GM19239 (cell line): ENCODE results near the gene MARCHF6.

Experiments used
- DNase-seq: peaks from one replicate; pipeline ENCODE4 v3.0.0; 2011; ENCODE audit warnings: low spot score; ENCODE audit not compliant: insufficient read length
- FAIRE-seq: peaks from 2 replicates; lab custom pipeline; 2011; peaks lifted over from hg19 to GRCh38; lab: Jason Lieb, UNC

Gene MARCHF6

GRCh38 chr5:10323588-10324488, 29.7 kb upstream of the MARCHF6 start:
- FAIRE-seq (no peak), DNase-seq (no peak)

- FAIRE-seq, result no peak
- no peak for DNase-seq
These were observed 28.8 kb upstream of the MARCHF6 start for GRCh38 chr5:10324518-10325370.

GRCh38 chr5:10328323-10328722, 25.2 kb upstream of the MARCHF6 start:
- no peak for FAIRE-seq
- DNase-seq, result no peak

- DNase-seq, result no peak
These were observed 24.1 kb upstream of the MARCHF6 start for GRCh38 chr5:10329446-10329819.

GRCh38 chr5:10329820-10330481, 23.5 kb upstream of the MARCHF6 start:
- DNase-seq, result no peak
- FAIRE-seq, result no peak

More at GRCh38 chr5:10329446-10329819, 24.1 kb upstream of the MARCHF6 start:
- no peak for FAIRE-seq

- no peak for FAIRE-seq
- DNase-seq, result no peak
These were observed 22.8 kb upstream of the MARCHF6 start for GRCh38 chr5:10330511-10331230.

GRCh38 chr5:10331341-10331796, 22.1 kb upstream of the MARCHF6 start:
- FAIRE-seq, result no peak
- DNase-seq, result no peak

- FAIRE-seq (no peak), DNase-seq (no peak)
These were observed 21.2 kb upstream of the MARCHF6 start for GRCh38 chr5:10332301-10332700.

GRCh38 chr5:10333154-10334006, 20.1 kb upstream of the MARCHF6 start:
- FAIRE-seq, result no peak
- no peak for DNase-seq

GRCh38 chr5:10334831-10335230, 18.7 kb upstream of the MARCHF6 start:
- DNase-seq (no peak), FAIRE-seq (no peak)

- no peak for DNase-seq
- no peak for FAIRE-seq
These were observed 17.6 kb upstream of the MARCHF6 start for GRCh38 chr5:10335711-10336470.

- DNase-seq (no peak), FAIRE-seq (no peak)
These were observed 16.4 kb upstream of the MARCHF6 start for GRCh38 chr5:10337107-10337506.

- FAIRE-seq (no peak), DNase-seq (no peak)
These were observed 15.5 kb upstream of the MARCHF6 start for GRCh38 chr5:10337986-10338385.

GRCh38 chr5:10338686-10339057, 14.8 kb upstream of the MARCHF6 start:
- DNase-seq, result no peak
- no peak for FAIRE-seq

- FAIRE-seq (no peak), DNase-seq (no peak)
These were observed 14.3 kb upstream of the MARCHF6 start for GRCh38 chr5:10339058-10339811.

GRCh38 chr5:10339958-10340357, 13.5 kb upstream of the MARCHF6 start:
- DNase-seq (no peak), FAIRE-seq (no peak)

- DNase-seq, result no peak
- no peak for FAIRE-seq
These were observed 10.0 kb upstream of the MARCHF6 start for GRCh38 chr5:10343486-10343885.
